ENCODE data around the gene S1PR3. TPM values are rescaled to one million over a fixed set of nuclear protein-coding genes. Genes with fewer than 3 reads are reported as not detected.

Gene S1PR3
- total and polyA plus RNA-seq, 5 experiments from 2014 or later: not detected

GRCh38 chr9:89008744-89009545 is 17.7 kb downstream of the S1PR3 start:
- no peak for DNase-seq
- H3K27ac Mint-ChIP-seq: no peak overlapping the region
- no peak for ATAC-seq

GRCh38 chr9:89009546-89009840 is 18.2 kb downstream of the S1PR3 start:
- Mint-ChIP-seq H3K4me3 (no peak overlapping the region), H3K27ac (no peak overlapping the region), H3K4me1 (no peaks in the 10 kb centered on the region), H3K9me3 (no peaks in the 10 kb centered on the region), H3K36me3 (no peaks in the 10 kb centered on the region), H3K27me3 (peaks cover under 1 to 36% (median 4%) of the 10 kb centered on the region in 5 donors)
- no peak for DNase-seq
- POLR2A ChIA-PET: no interaction called here
- ATAC-seq: no peak

More at GRCh38 chr9:89008744-89009545, 17.7 kb downstream of the S1PR3 start:
- POLR2A ChIA-PET: no interaction called here
- no peaks in the 10 kb centered on the region for H3K36me3 Mint-ChIP-seq
- no peaks in the 10 kb centered on the region for H3K4me1 Mint-ChIP-seq
- H3K9me3 Mint-ChIP-seq: no peaks in the 10 kb centered on the region
- H3K27me3 Mint-ChIP-seq: peaks cover 0 to 32% (median 3%) of the 10 kb centered on the region in 5 donors
- H3K4me3 Mint-ChIP-seq: no peak overlapping the region

GRCh38 chr9:89010056-89010455 is 18.8 kb downstream of the S1PR3 start:
- DNase-seq: no peak
- POLR2A ChIA-PET: no interaction called here
- Mint-ChIP-seq H3K27ac (no peak overlapping the region), H3K9me3 (no peaks in the 10 kb centered on the region), H3K4me1 (no peaks in the 10 kb centered on the region), H3K27me3 (peaks cover 3 to 42% (median 7%) of the 10 kb centered on the region in 5 donors), H3K4me3 (no peak overlapping the region), H3K36me3 (no peaks in the 10 kb centered on the region)
- no peak for ATAC-seq

DNA sequence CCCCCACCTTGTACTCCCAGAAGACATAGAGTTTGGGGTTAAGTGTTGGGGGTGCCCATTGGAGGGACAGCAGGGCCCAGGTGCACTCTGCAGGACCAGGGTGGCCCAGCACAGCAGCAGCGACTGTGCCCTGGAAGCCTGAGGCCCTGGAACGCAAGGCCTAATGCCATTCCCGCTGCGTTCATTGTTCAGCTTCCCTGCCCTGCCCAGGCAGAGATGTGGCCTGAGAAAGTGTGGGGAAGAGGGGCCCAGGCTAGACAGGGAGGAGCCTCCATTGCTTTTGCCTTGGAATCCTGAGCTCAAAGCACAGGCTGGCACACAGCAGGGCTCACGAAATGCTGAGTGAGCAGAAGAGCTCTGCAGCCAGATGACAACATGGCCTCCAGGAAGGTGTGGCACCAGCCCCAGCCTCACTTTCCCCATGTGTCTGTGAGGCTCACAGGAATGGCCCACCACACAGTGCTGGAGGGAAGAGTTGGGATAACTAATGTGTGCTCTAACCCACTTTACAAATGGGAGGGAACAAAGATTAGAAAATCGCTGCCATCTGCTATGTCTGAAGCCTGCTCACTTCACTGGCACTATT is 19.4 kb downstream of the S1PR3 start:
- Mint-ChIP-seq H3K27ac (no peak overlapping the region), H3K27me3 (peaks cover 4 to 44% (median 10%) of the 10 kb centered on the region in 5 donors), H3K4me1 (no peaks in the 10 kb centered on the region), H3K36me3 (no peaks in the 10 kb centered on the region), H3K4me3 (no peak overlapping the region), H3K9me3 (no peaks in the 10 kb centered on the region)
- POLR2A ChIA-PET: no interaction called here
- no peak for ATAC-seq
- DNase-seq: no peak

DNA sequence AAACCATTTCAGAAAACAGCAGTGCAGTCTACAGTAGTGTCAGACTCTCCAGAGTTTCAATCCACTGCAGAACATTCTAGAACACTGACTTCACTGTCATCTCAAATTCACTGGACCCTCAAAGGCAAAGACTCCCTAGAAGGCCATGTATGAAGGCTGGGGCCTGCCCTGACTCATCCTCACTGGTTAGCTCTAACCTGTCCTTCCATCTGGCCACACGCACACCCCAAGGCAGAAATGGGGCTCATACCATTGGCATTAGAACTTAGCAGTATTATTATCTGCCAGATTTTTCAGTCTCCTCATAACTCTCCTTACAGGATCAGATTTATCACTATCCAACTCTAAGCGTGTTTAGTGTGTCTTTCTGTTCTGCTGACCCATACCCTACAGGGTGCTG is 20.4 kb downstream of the S1PR3 start:
- Mint-ChIP-seq H3K36me3 (no peaks in the 10 kb centered on the region), H3K27ac (no peak overlapping the region), H3K27me3 (peaks cover 2 to 43% (median 7%) of the 10 kb centered on the region in 5 donors), H3K9me3 (no peaks in the 10 kb centered on the region), H3K4me1 (no peaks in the 10 kb centered on the region), H3K4me3 (no peak overlapping the region)
- POLR2A ChIA-PET: no interaction called here
- ATAC-seq (no peak), DNase-seq (no peak)

DNA sequence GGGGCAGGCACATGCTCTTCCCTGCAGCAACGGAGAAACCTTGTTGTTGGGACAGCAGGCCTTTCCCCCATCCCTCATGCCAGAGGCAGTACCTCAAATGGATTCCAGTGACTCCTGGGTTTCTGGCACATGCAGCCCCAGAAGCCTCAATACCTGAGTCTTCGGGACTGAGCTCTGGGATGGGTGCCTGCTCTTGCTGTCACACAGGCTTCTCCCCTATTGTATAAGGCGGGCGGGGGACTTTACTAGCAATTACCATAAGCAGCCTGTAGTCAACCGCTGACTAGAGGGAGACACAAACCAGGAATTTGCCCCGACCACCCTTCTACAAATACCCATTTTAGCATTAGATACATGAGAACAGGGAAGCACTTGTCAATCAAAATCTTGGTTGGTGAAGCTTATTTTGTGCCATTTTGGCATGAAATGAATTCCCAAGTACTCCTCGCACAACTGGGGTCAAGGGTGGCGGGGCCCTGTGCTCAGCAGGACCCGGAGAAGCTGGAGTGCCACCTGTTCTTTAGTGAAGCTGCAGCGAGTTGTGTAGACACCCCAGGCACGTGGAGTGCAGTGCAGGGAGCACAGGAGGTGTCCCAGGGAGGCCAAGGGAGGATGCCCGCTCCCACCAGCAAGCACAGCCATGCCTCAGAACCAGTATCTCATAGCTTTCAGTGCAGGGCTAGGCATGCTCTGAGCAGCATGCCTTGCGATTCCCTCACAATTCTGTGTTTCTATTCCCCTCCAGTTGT is 21.2 kb downstream of the S1PR3 start:
- no peak for DNase-seq
- Mint-ChIP-seq H3K4me3 (no peak overlapping the region), H3K9me3 (no peaks in the 10 kb centered on the region), H3K27me3 (peaks cover 4 to 39% (median 7%) of the 10 kb centered on the region in 5 donors), H3K36me3 (peaks cover 0 to 4% (median 0%) of the 10 kb centered on the region in 3 donors), H3K4me1 (no peaks in the 10 kb centered on the region), H3K27ac (no peak overlapping the region)
- POLR2A ChIA-PET: no interaction called here
- no peak for ATAC-seq

- Mint-ChIP-seq H3K27ac (no peak overlapping the region), H3K36me3 (peaks cover 0 to 4% (median 0%) of the 10 kb centered on the region in 3 donors), H3K4me3 (no peak overlapping the region), H3K9me3 (peaks cover 0 to 4% (median 0%) of the 10 kb centered on the region in 9 donors), H3K27me3 (peaks cover 4 to 30% (median 11%) of the 10 kb centered on the region in 5 donors), H3K4me1 (no peaks in the 10 kb centered on the region)
- no peak for ATAC-seq
- POLR2A ChIA-PET: no interaction called here
- DNase-seq: no peak
Measured at GRCh38 chr9:89013660-89014059, 22.4 kb downstream of the S1PR3 start.

DNA sequence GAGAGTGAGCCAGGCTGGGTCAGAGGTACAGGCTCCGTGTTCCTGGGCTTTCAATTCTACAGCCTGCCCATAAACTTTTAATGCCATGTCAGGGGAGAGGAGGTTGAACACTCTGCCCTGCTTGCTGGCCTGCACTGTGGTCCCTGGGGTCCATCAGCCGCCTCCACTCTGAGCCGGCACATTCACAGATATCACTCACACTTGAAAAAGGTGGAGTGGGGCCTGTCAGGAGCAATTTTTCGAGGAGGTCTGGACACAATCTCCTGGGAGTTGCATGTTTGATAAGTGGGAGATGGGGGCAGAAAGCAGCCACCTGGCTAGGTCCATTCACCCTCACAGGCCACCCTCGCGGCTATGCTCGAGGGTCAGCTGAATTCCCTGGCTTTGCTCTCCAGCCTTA is 22.9 kb downstream of the S1PR3 start:
- Mint-ChIP-seq H3K4me3 (no peak overlapping the region), H3K9me3 (peaks cover 0 to 4% (median 0%) of the 10 kb centered on the region in 9 donors), H3K27ac (no peak overlapping the region), H3K27me3 (peaks cover 4 to 25% (median 11%) of the 10 kb centered on the region in 5 donors), H3K4me1 (no peaks in the 10 kb centered on the region), H3K36me3 (peaks cover 0 to 4% (median 0%) of the 10 kb centered on the region in 3 donors)
- ATAC-seq (no peak), DNase-seq (no peak)
- POLR2A ChIA-PET: no interaction called here

GRCh38 chr9:89015336-89015735 is 24.1 kb downstream of the S1PR3 start:
- Mint-ChIP-seq H3K36me3 (peaks cover 0 to 4% (median 0%) of the 10 kb centered on the region in 3 donors), H3K4me1 (no peaks in the 10 kb centered on the region), H3K4me3 (peak overlapping the region in 1 of 10 donors; percentile 34), H3K27ac (no peak overlapping the region), H3K9me3 (peaks cover 0 to 4% (median 0%) of the 10 kb centered on the region in 9 donors), H3K27me3 (peaks cover 4 to 24% (median 11%) of the 10 kb centered on the region in 5 donors)
- POLR2A ChIA-PET: no interaction called here
- no peak for ATAC-seq
- no peak for DNase-seq

DNA sequence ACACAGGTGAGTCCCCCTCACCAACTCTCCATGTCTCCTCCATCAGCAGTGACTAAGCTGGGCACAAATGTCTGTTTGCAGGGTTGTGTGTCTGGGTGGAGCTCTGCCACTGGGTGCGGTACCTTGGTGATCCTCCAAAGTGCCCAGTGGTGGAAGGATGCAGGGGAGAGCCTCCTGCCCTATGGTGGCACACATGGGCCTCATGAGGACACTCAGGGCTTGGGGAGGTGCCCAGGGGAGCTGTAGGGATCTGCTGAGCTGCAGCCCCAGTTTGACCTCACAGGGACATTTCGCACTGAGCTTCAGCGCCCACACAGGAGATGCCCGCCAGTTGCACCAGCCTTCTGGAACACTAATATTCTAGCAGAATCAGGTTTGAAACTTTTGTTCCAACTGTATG is 29.5 kb downstream of the S1PR3 start:
- Mint-ChIP-seq H3K9me3 (peaks cover 0 to 13% (median 0%) of the 10 kb centered on the region in 9 donors), H3K4me1 (peaks cover 0 to 1% (median 0%) of the 10 kb centered on the region in 4 donors), H3K36me3 (peaks cover 0 to 9% (median 0%) of the 10 kb centered on the region in 3 donors), H3K27ac (no peak overlapping the region), H3K4me3 (no peak overlapping the region), H3K27me3 (peaks cover under 1 to 20% (median 11%) of the 10 kb centered on the region in 5 donors)
- POLR2A ChIA-PET: no interaction called here
- DNase-seq: no peak
- no peak for ATAC-seq

- POLR2A ChIA-PET: no interaction called here
- no peak overlapping the region for H3K27ac Mint-ChIP-seq
- DNase-seq (no peak), ATAC-seq (no peak)
- no peak overlapping the region for H3K4me3 Mint-ChIP-seq
- H3K4me1 Mint-ChIP-seq: peaks cover 0 to 1% (median 0%) of the 10 kb centered on the region in 4 donors
- peaks cover 0 to 11% (median 0%) of the 10 kb centered on the region in 3 donors for H3K36me3 Mint-ChIP-seq
- H3K27me3 Mint-ChIP-seq: peaks cover 2 to 24% (median 11%) of the 10 kb centered on the region in 5 donors
- H3K9me3 Mint-ChIP-seq: peaks cover 0 to 13% (median 0%) of the 10 kb centered on the region in 9 donors
Measured at GRCh38 chr9:89021154-89021803, 30.0 kb downstream of the S1PR3 start.

GRCh38 chr9:89022001-89022759 is 30.9 kb downstream of the S1PR3 start:
- DNase-seq (no peak), ATAC-seq (no peak)
- H3K4me3 Mint-ChIP-seq: no peak overlapping the region
- peaks cover 0 to 1% (median 0%) of the 10 kb centered on the region in 4 donors for H3K4me1 Mint-ChIP-seq
- peak overlapping the region in 1 of 10 donors; percentile 53 for H3K27ac Mint-ChIP-seq
- H3K9me3 Mint-ChIP-seq: peaks cover 0 to 13% (median 0%) of the 10 kb centered on the region in 9 donors
- POLR2A ChIA-PET: no interaction called here
- H3K27me3 Mint-ChIP-seq: peaks cover 7 to 30% (median 15%) of the 10 kb centered on the region in 5 donors
- peaks cover 0 to 10% (median 0%) of the 10 kb centered on the region in 3 donors for H3K36me3 Mint-ChIP-seq

Data from naive thymus-derived CD8-positive, alpha-beta T cell (primary cell).